Lung (tissue), 12 donors: ENCODE results near the gene KCP. TPM values are rescaled to one million over a fixed set of nuclear protein-coding genes. Genes with fewer than 3 reads are reported as not detected.
A peak's percentile ranks its signal among the peaks of the same experiment; 100 is the strongest.

ENCODE experiments used
- ATAC-seq: fragments of 200-7000 bp; cut with Tn5 transposase; one replicate; pipeline ENCODE4 v1.9.1; 2020; ENCODE audit warnings: moderate number of reproducible peaks; ENCODE audit not compliant: insufficient read depth, low FRiP score
- DNase-seq, 3 donors: peaks; one replicate each; pipeline ENCODE4 v3.0.0-alpha.2; 2013 to 2017
- H3K27ac ChIP-seq, 2 donors: one replicate each; pipeline ENCODE4 v1.5.1; 2013; ENCODE audit warnings: mild to moderate bottlenecking in 2 of 2, moderate library complexity in 2 of 2, control low read depth in 1 of 2, inconsistent platforms in 1 of 2, low read depth in 1 of 2, low read length in 1 of 2
- H3K27me3 ChIP-seq, 3 donors: one replicate each; pipeline ENCODE4 v1.5.1; 2013; ENCODE audit warnings: low read length in 2 of 3; ENCODE audit not compliant: control insufficient read depth in 3 of 3, insufficient read depth in 3 of 3
- H3K36me3 ChIP-seq, 4 donors: one replicate each; pipeline ENCODE4 v1.5.1; 2013; ENCODE audit warnings: low read length in 4 of 4, mild to moderate bottlenecking in 1 of 4, moderate library complexity in 1 of 4; ENCODE audit not compliant: control insufficient read depth in 4 of 4, insufficient read depth in 4 of 4
- H3K4me1 ChIP-seq, 5 donors: one replicate each; pipeline ENCODE4 v1.5.1; 2013; ENCODE audit warnings: low read length in 5 of 5, mild to moderate bottlenecking in 2 of 5, moderate library complexity in 1 of 5; ENCODE audit not compliant: control insufficient read depth in 5 of 5, insufficient read depth in 5 of 5
- H3K4me3 ChIP-seq: one replicate; pipeline ENCODE4 v1.5.1; 2013; ENCODE audit warnings: mild to moderate bottlenecking, control low read depth, moderate library complexity
- H3K9ac ChIP-seq, 2 donors: one replicate each; pipeline ENCODE4 v1.5.1; 2013; ENCODE audit warnings: low read length in 2 of 2, control low read depth in 1 of 2; ENCODE audit not compliant: insufficient read depth in 1 of 2
- H3K9me3 ChIP-seq, 4 donors: one replicate each; pipeline ENCODE4 v1.5.1; 2013; ENCODE audit warnings: low read length in 3 of 4, mild to moderate bottlenecking in 1 of 4, moderate library complexity in 1 of 4; ENCODE audit not compliant: control insufficient read depth in 4 of 4, insufficient read depth in 3 of 4
- WGBS, 2 donors: extraction: QIAGEN DNeasy Blood & Tissue Kit; methylation state at CpG; one replicate each; pipeline ENCODE4 v1.1.7; 2013; 5-methylcytosine and 5-hydroxymethylcytosine counted together
- polyA plus RNA-seq, 2 donors: library from polyadenylated mRNA; stranded (reverse); fragments of 200-250 nt; gene quantifications; one replicate each; pipeline ENCODE4 v1.2.1, GENCODE V29; 2013
- total RNA-seq, 2 donors: library from RNA; depleted of rRNA in 1 of 2; stranded (reverse); fragments of >200 nt in 1 of 2; gene quantifications; one replicate each; pipeline ENCODE4 v1.2.1, GENCODE V29; 2014 to 2021
- TF ChIP-seq, protein P1 (sequence below): IDR thresholded peaks from 2 replicates; pipeline ENCODE4 v1.5.1; 2012; ENCODE audit warnings: mild to moderate bottlenecking; ENCODE audit errors: control extremely low read depth, extremely low read depth
- donor health status: control.
- donor health status: control.
- donor health status: Bipolar disorder and iron deficiency.
- donor health status: healthy.
- donor health status: DM: yes; HTN: yes; CAD: no.

The KCP gene
- total and polyA plus RNA-seq, 4 donors = 0.22 to 3.9 (median 0.56) TPM

DNA sequence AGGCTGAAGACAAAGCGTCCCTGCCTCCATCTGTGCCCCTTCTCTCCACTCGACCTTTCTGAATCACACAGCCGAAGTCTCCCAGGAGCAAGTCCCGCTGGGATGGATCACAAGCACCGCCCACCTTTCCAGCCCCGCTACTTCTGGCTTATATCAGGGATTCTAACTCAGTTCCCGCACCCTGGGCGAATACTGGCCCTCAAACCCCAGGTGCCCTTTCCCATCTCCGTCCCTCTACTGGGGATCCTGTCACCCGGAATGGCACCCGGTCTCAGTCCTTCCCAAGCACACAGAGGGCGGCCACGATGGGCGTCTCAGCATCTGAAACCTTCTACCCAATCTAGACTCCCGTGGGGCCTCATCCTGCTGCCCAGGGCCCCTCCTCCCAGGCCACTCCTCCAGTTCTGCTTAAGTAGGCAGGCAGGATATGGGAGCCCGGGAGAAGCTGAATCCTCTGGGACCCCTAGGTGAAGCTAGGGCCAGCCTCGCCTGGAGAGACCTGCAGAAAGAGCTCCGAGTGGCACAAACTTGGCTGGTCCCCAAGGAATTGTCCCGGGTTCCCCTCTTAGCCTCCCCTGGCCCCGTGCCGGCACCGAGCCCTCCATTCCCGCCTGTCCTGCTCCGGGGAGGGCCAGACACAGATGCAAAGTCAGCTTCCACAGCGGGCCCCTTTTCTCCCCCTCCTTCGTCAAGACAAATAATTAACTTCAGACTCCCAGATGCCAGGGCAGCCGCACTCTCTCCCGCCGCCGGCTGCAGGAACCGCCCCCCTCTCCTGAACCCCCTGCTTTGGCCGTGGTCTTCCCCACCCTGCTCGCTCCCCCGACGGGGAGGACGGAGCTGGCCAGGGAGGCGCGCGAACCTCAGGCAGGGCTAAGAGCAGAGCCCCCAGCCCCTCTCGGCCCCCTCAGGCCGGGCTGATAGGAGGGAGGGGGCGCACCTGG, 612 bp downstream of the KCP start:
- Histone ChIP-seq H3K4me3 (peak overlapping the region; percentile 3), H3K4me1 (peaks cover 0 to 29% (median 2%) of the 10 kb centered on the region in 5 donors), H3K27ac (no peak overlapping the region), H3K9me3 (peaks cover 0 to 2% (median 0%) of the 10 kb centered on the region in 4 donors), H3K36me3 (no peaks in the 10 kb centered on the region), H3K27me3 (peaks cover 5 to 15% (median 7%) of the 10 kb centered on the region in 3 donors), H3K9ac (peak overlapping the region in 1 of 2 donors; percentile 19)
- DNase-seq = peak; percentile 80 to 88 (median 82)
- 16 to 21% methylated on average over 34 to 42 of the region's 42 CpGs for WGBS, 2 donors
- TF ChIP-seq, protein P1, sequence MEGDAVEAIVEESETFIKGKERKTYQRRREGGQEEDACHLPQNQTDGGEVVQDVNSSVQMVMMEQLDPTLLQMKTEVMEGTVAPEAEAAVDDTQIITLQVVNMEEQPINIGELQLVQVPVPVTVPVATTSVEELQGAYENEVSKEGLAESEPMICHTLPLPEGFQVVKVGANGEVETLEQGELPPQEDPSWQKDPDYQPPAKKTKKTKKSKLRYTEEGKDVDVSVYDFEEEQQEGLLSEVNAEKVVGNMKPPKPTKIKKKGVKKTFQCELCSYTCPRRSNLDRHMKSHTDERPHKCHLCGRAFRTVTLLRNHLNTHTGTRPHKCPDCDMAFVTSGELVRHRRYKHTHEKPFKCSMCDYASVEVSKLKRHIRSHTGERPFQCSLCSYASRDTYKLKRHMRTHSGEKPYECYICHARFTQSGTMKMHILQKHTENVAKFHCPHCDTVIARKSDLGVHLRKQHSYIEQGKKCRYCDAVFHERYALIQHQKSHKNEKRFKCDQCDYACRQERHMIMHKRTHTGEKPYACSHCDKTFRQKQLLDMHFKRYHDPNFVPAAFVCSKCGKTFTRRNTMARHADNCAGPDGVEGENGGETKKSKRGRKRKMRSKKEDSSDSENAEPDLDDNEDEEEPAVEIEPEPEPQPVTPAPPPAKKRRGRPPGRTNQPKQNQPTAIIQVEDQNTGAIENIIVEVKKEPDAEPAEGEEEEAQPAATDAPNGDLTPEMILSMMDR = no peak
- no peak for ATAC-seq

- Histone ChIP-seq H3K4me3 (no peak overlapping the region), H3K27ac (no peak overlapping the region), H3K4me1 (peaks cover 0 to 29% (median 2%) of the 10 kb centered on the region in 5 donors), H3K9ac (no peak overlapping the region), H3K27me3 (peaks cover 0 to 7% (median under 1%) of the 10 kb centered on the region in 3 donors), H3K9me3 (no peaks in the 10 kb centered on the region), H3K36me3 (no peaks in the 10 kb centered on the region)
- ATAC-seq = no peak
- TF ChIP-seq, protein P1 = no peak
- DNase-seq = peak; percentile 53 to 71 (median 61)
- WGBS, 2 donors = 84 to 97% methylated on average over 6 of the region's 6 CpGs
Observed at GRCh38 chr7:128908750-128909624, 1.5 kb downstream of the KCP start.

DNA sequence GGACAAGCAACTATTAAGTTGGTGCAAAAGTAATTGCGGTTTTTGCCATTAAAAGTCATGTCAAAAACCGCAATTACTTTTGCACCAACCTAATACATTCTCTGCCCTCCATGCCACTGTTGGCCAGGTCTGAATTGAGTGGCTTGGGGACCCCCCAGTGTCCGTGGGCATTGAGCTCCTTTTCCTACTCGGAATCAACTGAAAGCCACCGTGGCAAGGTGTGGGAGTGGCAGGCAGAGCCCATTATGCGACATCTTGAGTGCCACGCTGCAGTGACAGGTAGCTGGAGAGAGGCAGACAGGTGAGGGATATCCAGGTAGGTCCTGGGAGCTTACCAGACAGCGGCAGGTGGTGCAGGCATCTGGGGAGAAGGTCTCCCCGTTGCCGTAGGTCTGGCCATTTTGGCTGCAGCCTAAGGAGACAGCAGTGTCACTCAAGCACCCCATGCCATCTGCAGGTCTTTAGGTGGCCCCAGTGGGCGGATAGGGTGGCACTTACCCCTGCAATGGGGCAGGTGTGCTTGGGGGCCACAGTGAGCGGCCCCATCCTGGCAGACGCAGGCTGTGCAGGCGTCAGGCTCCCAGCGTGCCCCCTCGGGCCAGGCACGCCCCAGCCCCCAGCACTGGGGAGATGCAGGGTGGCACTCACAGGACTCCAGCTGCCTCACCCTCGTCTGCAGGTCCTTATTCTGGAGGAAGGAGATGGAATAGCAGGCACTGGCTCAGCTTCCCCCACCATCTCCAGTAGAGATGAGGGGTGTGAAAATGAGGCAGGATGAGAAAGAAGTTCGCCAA, 3.5 kb downstream of the KCP start:
- TF ChIP-seq, protein P1 = no peak
- Histone ChIP-seq H3K27me3 (no peaks in the 10 kb centered on the region), H3K9me3 (no peaks in the 10 kb centered on the region), H3K27ac (no peak overlapping the region), H3K36me3 (no peaks in the 10 kb centered on the region), H3K4me3 (no peak overlapping the region), H3K9ac (no peak overlapping the region), H3K4me1 (peaks cover 0 to 29% (median 2%) of the 10 kb centered on the region in 5 donors)
- ATAC-seq = no peak
- 85 to 89% methylated on average over 19 of the region's 19 CpGs for WGBS, 2 donors
- DNase-seq = no peak
